MM.1S (cell line): Measurements from ENCODE around the gene MDH1.
"Not testable (repeated sequence)": the region's sequence is repeated elsewhere in the genome, so short reads cannot be mapped to it uniquely, and the experiment has no call there.

Experiments used
- DNase-seq: peaks from one replicate; pipeline ENCODE4 v3.0.0-alpha.2; 2015
- H2AFZ ChIP-seq: fragments of 300-600 bp; sonication (generic); 2 replicates; pipeline ENCODE4 v1.6.0; 2016; ENCODE audit warnings: antibody characterized with exemption, low read length
- H3F3A ChIP-seq: fragments of 300-600 bp; sonication (generic); 2 replicates; pipeline ENCODE4 v1.6.1; 2016; ENCODE audit warnings: mild to moderate bottlenecking, antibody characterized with exemption, low read length, moderate library complexity, mixed read lengths; ENCODE audit not compliant: insufficient read depth
- H3K27ac ChIP-seq: fragments of 300-600 bp; sonication (generic); 2 replicates; pipeline ENCODE4 v1.5.1; 2016; ENCODE audit warnings: mild to moderate bottlenecking, low read length
- H3K27me3 ChIP-seq: fragments of 300-600 bp; sonication (generic); replicated peaks from 2 replicates; pipeline ENCODE4 v1.6.0; 2016; ENCODE audit warnings: low read length; ENCODE audit not compliant: insufficient read depth
- H3K36me3 ChIP-seq: fragments of 300-600 bp; sonication (generic); replicated peaks from 2 replicates; pipeline ENCODE4 v1.6.1; 2016; ENCODE audit warnings: mild to moderate bottlenecking, low read length, mixed read lengths; ENCODE audit not compliant: insufficient read depth
- H3K4me1 ChIP-seq: fragments of 300-600 bp; sonication (generic); 2 replicates; pipeline ENCODE4 v1.6.1; 2016; ENCODE audit warnings: low read length, mixed read lengths
- H3K4me2 ChIP-seq: fragments of 300-600 bp; sonication (generic); 2 replicates; pipeline ENCODE4 v1.6.0; 2016; ENCODE audit warnings: low read depth, low read length
- H3K4me3 ChIP-seq: fragments of 300-600 bp; sonication (generic); 2 replicates; pipeline ENCODE4 v1.5.1; 2016; ENCODE audit warnings: low read length, mixed read lengths
- H3K79me2 ChIP-seq: fragments of 300-600 bp; sonication (generic); 2 replicates; pipeline ENCODE4 v1.6.1; 2016; ENCODE audit warnings: mixed run types, low read length, mixed read lengths
- H3K9ac ChIP-seq: fragments of 300-600 bp; sonication (generic); 2 replicates; pipeline ENCODE4 v1.6.1; 2016; ENCODE audit warnings: low read length, mixed read lengths
- H3K9me2 ChIP-seq: fragments of 300-600 bp; sonication (generic); replicated peaks from 2 replicates; pipeline ENCODE4 v1.6.1; 2016; ENCODE audit warnings: mild to moderate bottlenecking, low read length, mixed read lengths; ENCODE audit not compliant: insufficient read depth
- H3K9me3 ChIP-seq: fragments of 300-600 bp; sonication (generic); replicated peaks from 2 replicates; pipeline ENCODE4 v1.6.1; 2016; ENCODE audit warnings: mild to moderate bottlenecking, low read length, mixed read lengths; ENCODE audit not compliant: insufficient read depth
- H4K20me1 ChIP-seq: fragments of 300-600 bp; sonication (generic); 2 replicates; pipeline ENCODE4 v1.6.1; 2016; ENCODE audit warnings: mild to moderate bottlenecking, low read length, moderate library complexity, mixed read lengths; ENCODE audit not compliant: insufficient read depth
- CTCF ChIP-seq: fragments of 300-600 bp; sonication (generic); IDR thresholded peaks from 2 replicates; pipeline ENCODE4 v1.5.1; 2016; ENCODE audit warnings: antibody characterized with exemption, low read length, mixed read lengths
- EZH2 ChIP-seq: fragments of 300-600 bp; sonication (generic); optimal IDR thresholded peaks from 2 replicates; pipeline ENCODE3; 2017; ENCODE audit warnings: low read depth, mild to moderate bottlenecking, antibody characterized with exemption, low read length, mixed read lengths
- EZH2phosphoT487 ChIP-seq: fragments of 300-600 bp; sonication (generic); IDR thresholded peaks from 2 replicates; pipeline ENCODE4 v1.6.1; 2018; ENCODE audit warnings: antibody characterized with exemption, low read length

The MDH1 gene

GRCh38 chr2:63614983-63615945 lies 26.5 kb downstream of the MDH1 start:
- no peak overlapping the region for H2AFZ ChIP-seq
- TF ChIP-seq EZH2, result no peak
- H4K20me1 ChIP-seq, result no peaks in the 10 kb centered on the region
- no peak overlapping the region for H3K9ac ChIP-seq
- H3K9me3 ChIP-seq, result no peaks in the 10 kb centered on the region
- H3F3A ChIP-seq, result peaks cover 6% of the 10 kb centered on the region; the same call in 1 of the 2 replicates
- H3K4me1 ChIP-seq, result peaks cover 15% of the 10 kb centered on the region
- no peaks in the 10 kb centered on the region for H3K79me2 ChIP-seq
- H3K27ac ChIP-seq, result no peak overlapping the region
- no peak for DNase-seq
- H3K36me3 ChIP-seq, result no peaks in the 10 kb centered on the region
- H3K4me2 ChIP-seq, result no peak overlapping the region
- no peaks in the 10 kb centered on the region for H3K9me2 ChIP-seq
- H3K4me3 ChIP-seq, result no peak overlapping the region
- H3K27me3 ChIP-seq, result peaks cover 11% of the 10 kb centered on the region; the same call in 1 of the 2 replicates

- H3K4me1 ChIP-seq, result peaks cover 15% of the 10 kb centered on the region
- H3K27ac ChIP-seq, result no peak overlapping the region
- no peaks in the 10 kb centered on the region for H3K9me3 ChIP-seq
- H3K79me2 ChIP-seq, result no peaks in the 10 kb centered on the region
- no peaks in the 10 kb centered on the region for H3K9me2 ChIP-seq
- H3K27me3 ChIP-seq, result peaks cover 11% of the 10 kb centered on the region; the same call in 1 of the 2 replicates
- no peaks in the 10 kb centered on the region for H4K20me1 ChIP-seq
- TF ChIP-seq EZH2 (no peak), CTCF (no peak), EZH2phosphoT487 (no peak)
- peak; percentile 80 for DNase-seq
- no peak overlapping the region for H3K9ac ChIP-seq
- H3K36me3 ChIP-seq, result no peaks in the 10 kb centered on the region
- H3F3A ChIP-seq, result peaks cover 6% of the 10 kb centered on the region; the same call in 1 of the 2 replicates
- no peak overlapping the region for H2AFZ ChIP-seq
- peak overlapping the region; percentile 30; the same call in 1 of the 2 replicates for H3K4me2 ChIP-seq
- no peak overlapping the region for H3K4me3 ChIP-seq
Observed at GRCh38 chr2:63617366-63617765, 28.6 kb downstream of the MDH1 start.

- no peaks in the 10 kb centered on the region for H3K9me2 ChIP-seq
- H3K9me3 ChIP-seq, result no peaks in the 10 kb centered on the region
- no peak overlapping the region for H3K4me3 ChIP-seq
- H3K4me1 ChIP-seq, result peaks cover 22% of the 10 kb centered on the region
- H3K4me2 ChIP-seq, result no peak overlapping the region
- no peaks in the 10 kb centered on the region for H4K20me1 ChIP-seq
- no peak for DNase-seq
- no peak overlapping the region for H3K27ac ChIP-seq
- peaks cover 6% of the 10 kb centered on the region; the same call in 1 of the 2 replicates for H3F3A ChIP-seq
- no peaks in the 10 kb centered on the region for H3K79me2 ChIP-seq
- no peak for TF ChIP-seq EZH2
- H3K27me3 ChIP-seq, result peaks cover 11% of the 10 kb centered on the region; the same call in 1 of the 2 replicates
- H3K36me3 ChIP-seq, result no peaks in the 10 kb centered on the region
- H2AFZ ChIP-seq, result no peak overlapping the region
- no peak overlapping the region for H3K9ac ChIP-seq
Observed at GRCh38 chr2:63619328-63619727, 30.6 kb downstream of the MDH1 start.

- Histone ChIP-seq H2AFZ (no peak overlapping the region), H4K20me1 (no peaks in the 10 kb centered on the region), H3K9ac (no peak overlapping the region), H3K27ac (no peak overlapping the region), H3F3A (peaks cover 3% of the 10 kb centered on the region), H3K4me2 (no peak overlapping the region), H3K4me3 (no peak overlapping the region), H3K9me2 (no peaks in the 10 kb centered on the region), H3K9me3 (no peaks in the 10 kb centered on the region), H3K36me3 (no peaks in the 10 kb centered on the region), H3K4me1 (peaks cover 16% of the 10 kb centered on the region), H3K27me3 (0 out of 2 replicates have a peak, but pooled peaks cover 7% of the 10 kb centered on the region), H3K79me2 (no peaks in the 10 kb centered on the region)
- no peak for DNase-seq
- no peak for TF ChIP-seq CTCF
- no peak for TF ChIP-seq EZH2
- no peak for TF ChIP-seq EZH2phosphoT487
Observed at GRCh38 chr2:63622751-63623150, 34.0 kb downstream of the MDH1 start.

- not testable (repeated sequence) for H3K4me2 ChIP-seq, H3K27ac ChIP-seq, H3K36me3 ChIP-seq, DNase-seq, H4K20me1 ChIP-seq, H3K9me3 ChIP-seq, H3K27me3 ChIP-seq, H3K9ac ChIP-seq, H3K79me2 ChIP-seq, H2AFZ ChIP-seq, H3K9me2 ChIP-seq, H3K4me3 ChIP-seq
- Histone ChIP-seq H3K4me1 (peaks cover 18% of the 10 kb centered on the region), H3F3A (peaks cover 11% of the 10 kb centered on the region)
Observed at GRCh38 chr2:63623763-63624162, 35.0 kb downstream of the MDH1 start.
